Peyer's patch (tissue), 4 donors: ENCODE results near the gene RND2. TPM values are rescaled to one million over a fixed set of nuclear protein-coding genes. Genes with fewer than 3 reads are reported as not detected.
"Not testable (repeated sequence)": the region's sequence is repeated elsewhere in the genome, so short reads cannot be mapped to it uniquely, and the experiment has no call there.

Source experiments
- DNase-seq, 3 donors: peaks; one replicate each; pipeline ENCODE4 v3.0.0-alpha.2; 2017 to 2019
- H3K27ac ChIP-seq, 4 donors: fragments of 200-600 bp; sonication (generic); one replicate each; pipeline ENCODE4 v1.5.1; 2016 to 2019
- H3K27me3 ChIP-seq, 2 donors: fragments of 200-600 bp; sonication (generic); one replicate each; pipeline ENCODE4 v1.5.1; 2019
- H3K36me3 ChIP-seq, 3 donors: fragments of 200-600 bp; sonication (generic); one replicate each; pipeline ENCODE4 v1.5.1; 2016 to 2019
- H3K4me1 ChIP-seq, 4 donors: fragments of 200-600 bp; sonication (generic); one replicate each; pipeline ENCODE4 v1.5.1; 2016 to 2019
- H3K4me3 ChIP-seq, 4 donors: fragments of 200-600 bp; sonication (generic); 1 replicate in 3 of 4; 2 replicates in 1 of 4; pipeline ENCODE4 v1.5.1; 2016 to 2019; ENCODE audit warnings: mild to moderate bottlenecking in 1 of 4
- H3K9me3 ChIP-seq, 4 donors: fragments of 200-600 bp; sonication (generic); one replicate each; pipeline ENCODE4 v1.5.1; 2016 to 2019; ENCODE audit warnings: mild to moderate bottlenecking in 1 of 4
- POLR2A ChIP-seq, 2 donors: fragments of 450-650 bp; IDR thresholded peaks; one replicate each; pipeline ENCODE4 v1.5.1; 2017; ENCODE audit warnings: antibody characterized with exemption in 2 of 2, mild to moderate bottlenecking in 2 of 2, moderate library complexity in 2 of 2
- total RNA-seq, 4 donors: library from RNA; depleted of rRNA; stranded (reverse); fragments of >200 nt; gene quantifications; one replicate each; pipeline ENCODE4 v1.1.0, GENCODE V29; 2016
- TF ChIP-seq, protein P1 (sequence below), 6 experiments: fragments of 450-650 bp in 4 of 6; fragments of 200-600 bp in 2 of 6; sonication (generic) in 1 of 6; IDR thresholded peaks; one replicate each; pipeline ENCODE4 v1.5.1; 2017 to 2019; ENCODE audit warnings: antibody characterized with exemption in 6 of 6, mild to moderate bottlenecking in 3 of 6, moderate library complexity in 1 of 6

The RND2 gene
- total RNA-seq, 4 donors from 2014 or later = 0.27 to 1.7 (median 0.32) TPM

DNA sequence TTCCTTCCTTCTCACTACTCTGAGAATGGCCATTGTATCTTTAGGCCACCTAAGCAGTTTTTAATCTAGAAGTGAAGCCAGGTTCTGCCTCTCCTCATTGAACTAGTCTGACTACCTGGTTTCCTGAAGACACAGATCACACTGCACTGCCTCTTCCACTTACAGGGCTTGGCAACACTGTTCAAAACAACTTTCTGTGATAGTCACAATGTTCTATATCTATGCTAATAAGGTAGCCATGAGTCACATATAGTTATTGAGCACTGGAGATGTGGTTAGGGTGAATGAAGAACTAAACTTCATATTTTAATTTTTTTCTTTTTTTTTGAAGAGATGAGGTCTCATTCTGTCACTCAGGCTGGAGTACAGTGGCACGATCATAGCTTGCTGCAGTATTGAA lies 26.9 kb downstream of the RND2 start:
- no peaks in the 10 kb centered on the region for H3K27me3 ChIP-seq
- no peak overlapping the region for H3K27ac ChIP-seq
- no peaks in the 10 kb centered on the region for H3K9me3 ChIP-seq
- H3K36me3 ChIP-seq = no peaks in the 10 kb centered on the region
- TF ChIP-seq, protein P1, sequence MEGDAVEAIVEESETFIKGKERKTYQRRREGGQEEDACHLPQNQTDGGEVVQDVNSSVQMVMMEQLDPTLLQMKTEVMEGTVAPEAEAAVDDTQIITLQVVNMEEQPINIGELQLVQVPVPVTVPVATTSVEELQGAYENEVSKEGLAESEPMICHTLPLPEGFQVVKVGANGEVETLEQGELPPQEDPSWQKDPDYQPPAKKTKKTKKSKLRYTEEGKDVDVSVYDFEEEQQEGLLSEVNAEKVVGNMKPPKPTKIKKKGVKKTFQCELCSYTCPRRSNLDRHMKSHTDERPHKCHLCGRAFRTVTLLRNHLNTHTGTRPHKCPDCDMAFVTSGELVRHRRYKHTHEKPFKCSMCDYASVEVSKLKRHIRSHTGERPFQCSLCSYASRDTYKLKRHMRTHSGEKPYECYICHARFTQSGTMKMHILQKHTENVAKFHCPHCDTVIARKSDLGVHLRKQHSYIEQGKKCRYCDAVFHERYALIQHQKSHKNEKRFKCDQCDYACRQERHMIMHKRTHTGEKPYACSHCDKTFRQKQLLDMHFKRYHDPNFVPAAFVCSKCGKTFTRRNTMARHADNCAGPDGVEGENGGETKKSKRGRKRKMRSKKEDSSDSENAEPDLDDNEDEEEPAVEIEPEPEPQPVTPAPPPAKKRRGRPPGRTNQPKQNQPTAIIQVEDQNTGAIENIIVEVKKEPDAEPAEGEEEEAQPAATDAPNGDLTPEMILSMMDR (IDR thresholded peaks at IDR 0.05) = no peak
- TF ChIP-seq POLR2A (IDR thresholded peaks at IDR 0.05) = no peak
- H3K4me1 ChIP-seq = no peaks in the 10 kb centered on the region
- DNase-seq = no peak
- H3K4me3 ChIP-seq = no peak overlapping the region

DNA sequence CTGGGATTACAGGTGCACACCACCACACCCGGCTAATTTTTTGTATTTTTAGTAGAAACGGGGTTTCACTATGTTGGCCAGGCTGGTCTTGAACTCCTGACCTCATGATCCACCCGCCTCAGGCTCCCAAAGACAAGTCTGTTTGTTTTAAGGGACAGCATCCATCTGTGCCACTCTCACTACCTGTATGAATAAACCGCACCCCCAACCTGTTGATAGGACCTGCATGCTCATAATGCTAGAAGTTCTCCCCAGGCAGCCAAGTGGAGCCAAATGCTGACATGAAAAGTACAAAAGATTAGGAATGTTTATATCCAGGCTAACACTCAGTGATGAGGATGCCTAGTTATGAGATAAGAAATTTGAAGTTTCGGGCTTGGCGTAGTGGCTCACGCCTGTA lies 28.0 kb downstream of the RND2 start:
- H3K27me3 ChIP-seq, H3K4me1 ChIP-seq, DNase-seq, H3K9me3 ChIP-seq, H3K4me3 ChIP-seq, H3K36me3 ChIP-seq, H3K27ac ChIP-seq: not testable (repeated sequence)

DNA sequence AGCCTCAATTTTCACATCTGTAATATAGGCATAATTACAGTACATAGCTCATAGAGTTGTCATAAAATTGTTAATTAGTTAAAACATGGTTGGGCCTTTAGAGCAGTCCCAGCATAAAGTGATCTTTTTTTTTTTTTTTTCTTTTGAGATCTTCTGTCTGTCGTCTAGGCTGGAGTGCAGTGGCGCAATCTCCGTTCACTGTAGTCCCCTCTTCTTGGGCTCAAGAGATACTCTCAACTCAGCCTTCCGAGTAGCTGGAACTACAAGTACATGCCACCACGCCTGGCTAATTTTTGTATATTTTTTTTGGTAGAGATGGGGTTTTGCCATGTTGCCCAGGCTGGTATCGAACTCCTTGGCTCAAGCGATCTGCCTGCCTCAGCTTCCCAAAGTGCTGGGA lies 31.0 kb downstream of the RND2 start:
- no peak for DNase-seq
- Histone ChIP-seq H3K4me1 (no peaks in the 10 kb centered on the region), H3K27me3 (no peaks in the 10 kb centered on the region), H3K9me3 (no peaks in the 10 kb centered on the region), H3K27ac (no peak overlapping the region), H3K4me3 (no peak overlapping the region), H3K36me3 (no peaks in the 10 kb centered on the region)
- TF ChIP-seq, protein P1 (IDR thresholded peaks at IDR 0.05) = no peak
- TF ChIP-seq POLR2A (IDR thresholded peaks at IDR 0.05) = no peak

DNA sequence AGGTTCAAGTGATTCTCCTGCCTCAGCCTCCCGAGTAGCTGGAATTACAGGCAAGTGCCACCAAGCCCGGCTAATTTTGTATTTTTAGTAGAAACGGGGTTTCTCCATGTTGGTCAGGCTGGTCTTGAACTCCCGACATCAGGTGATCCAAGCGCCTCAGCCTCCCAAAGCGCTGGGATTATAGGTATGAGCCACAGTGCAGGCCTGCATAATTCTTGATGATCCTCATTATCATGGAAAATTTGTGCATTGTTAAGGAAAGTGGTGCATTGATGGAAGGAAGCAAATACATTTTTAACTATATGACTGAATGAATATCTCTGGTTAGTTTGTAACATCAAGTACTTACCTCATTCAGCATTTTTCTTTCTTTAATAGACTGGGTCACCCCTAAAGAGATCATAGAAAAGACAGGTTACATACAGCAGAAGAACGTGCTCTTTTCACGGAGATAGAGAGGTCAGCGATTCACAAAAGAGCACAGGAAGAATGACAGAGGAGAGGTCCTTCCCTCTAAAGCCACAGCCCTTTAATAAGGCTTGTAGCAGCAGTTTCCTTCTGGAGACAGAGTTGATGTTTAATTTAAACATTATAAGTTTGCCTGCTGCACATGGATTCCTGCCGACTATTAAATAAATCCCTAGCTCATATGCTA lies 38.1 kb downstream of the RND2 start:
- Histone ChIP-seq H3K27ac (no peak overlapping the region), H3K9me3 (no peaks in the 10 kb centered on the region), H3K4me3 (no peak overlapping the region), H3K36me3 (no peaks in the 10 kb centered on the region), H3K4me1 (no peaks in the 10 kb centered on the region), H3K27me3 (no peaks in the 10 kb centered on the region)
- TF ChIP-seq POLR2A (IDR thresholded peaks at IDR 0.05) = no peak
- TF ChIP-seq, protein P1 (IDR thresholded peaks at IDR 0.05) = no peak
- no peak for DNase-seq

DNA sequence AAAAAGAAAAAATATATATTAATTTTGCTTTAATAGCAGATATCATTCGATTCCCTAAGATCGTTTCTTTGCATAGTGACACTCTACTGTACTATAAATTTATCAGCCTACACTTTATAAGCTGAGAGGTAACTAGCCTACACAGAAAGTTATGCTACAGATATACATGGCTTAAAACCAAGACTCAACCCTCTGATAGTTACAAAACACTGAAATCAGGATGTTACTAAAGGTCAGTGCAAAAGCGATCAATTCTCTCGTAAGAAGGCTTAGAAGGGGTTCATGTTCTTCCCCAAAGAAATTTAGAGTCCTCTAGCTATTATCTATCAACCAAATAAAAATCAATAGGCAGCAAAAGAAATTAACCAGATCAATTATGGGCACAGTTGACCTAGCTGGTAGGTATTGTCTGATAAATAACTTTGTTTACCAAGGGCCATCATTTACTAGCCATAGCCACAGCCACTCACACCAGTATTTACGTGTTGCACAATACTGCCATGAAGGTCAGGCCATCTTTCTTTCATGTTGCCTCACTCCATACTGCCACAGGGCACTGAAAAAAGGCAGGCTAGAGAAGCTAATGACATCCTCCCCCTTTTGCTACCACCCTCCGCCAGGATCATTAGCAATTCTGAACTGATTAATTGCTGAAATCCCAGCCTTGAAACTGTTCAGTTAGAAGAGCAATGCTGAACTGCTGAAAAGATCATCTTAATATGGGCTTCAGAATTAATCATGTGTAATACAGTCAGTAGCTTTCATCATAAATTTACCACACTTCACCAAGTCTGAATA lies 43.7 kb downstream of the RND2 start:
- H3K27ac ChIP-seq = no peak overlapping the region
- no peaks in the 10 kb centered on the region for H3K27me3 ChIP-seq
- H3K9me3 ChIP-seq = no peaks in the 10 kb centered on the region
- TF ChIP-seq, protein P1 (IDR thresholded peaks at IDR 0.05) = no peak
- no peak for TF ChIP-seq POLR2A (IDR thresholded peaks at IDR 0.05)
- DNase-seq = no peak
- H3K4me3 ChIP-seq = no peak overlapping the region
- H3K36me3 ChIP-seq = no peaks in the 10 kb centered on the region
- H3K4me1 ChIP-seq = no peaks in the 10 kb centered on the region

DNA sequence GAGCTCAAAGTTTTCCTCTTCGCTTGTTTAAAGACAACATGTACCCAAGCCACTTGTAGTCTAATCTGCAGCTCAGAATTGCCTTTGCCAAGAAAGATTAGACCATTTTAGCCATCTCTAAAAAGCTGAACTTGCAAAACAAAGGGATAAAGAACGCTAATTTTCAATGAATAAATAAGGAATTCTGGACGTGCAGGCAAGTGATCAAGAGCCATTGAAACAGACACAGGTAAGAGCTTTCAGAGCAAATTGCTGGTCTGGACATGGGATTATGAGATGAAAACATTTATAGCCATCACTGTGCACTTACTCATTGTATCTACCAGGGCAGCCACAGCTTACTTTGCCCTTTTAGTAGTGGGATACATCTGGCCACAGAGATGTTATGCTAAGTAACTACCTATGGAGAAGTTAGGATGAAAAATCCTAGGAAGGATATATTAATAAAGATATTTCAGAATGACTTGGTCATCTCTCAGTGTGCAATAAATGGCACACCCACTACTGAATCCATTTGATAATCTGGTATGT lies 44.4 kb downstream of the RND2 start:
- H3K27me3 ChIP-seq = no peaks in the 10 kb centered on the region
- TF ChIP-seq, protein P1 (IDR thresholded peaks at IDR 0.05) = no peak
- no peak for TF ChIP-seq POLR2A (IDR thresholded peaks at IDR 0.05)
- no peak for DNase-seq

More for the DNA sequence above, 44.4 kb downstream of the RND2 start:
- Histone ChIP-seq H3K27ac (no peak overlapping the region), H3K36me3 (no peaks in the 10 kb centered on the region), H3K9me3 (no peaks in the 10 kb centered on the region), H3K4me3 (no peak overlapping the region), H3K4me1 (no peaks in the 10 kb centered on the region)
